ENCODE results near the gene CCM2L.

Gene CCM2L

GRCh38 chr20:31998246-31998645 lies 12.0 kb upstream of the CCM2L start:
- Histone ChIP-seq H3K27me3 (ENCODE audit: control insufficient read depth in 1 of 2, insufficient read depth in 2 of 2, low read length in 2 of 2) (peaks cover 0 to 16% of the 10 kb centered on the region in 2 donors), H3K9me3 (ENCODE audit: low read length) (no peaks in the 10 kb centered on the region), H3K9ac (ENCODE audit: low read length) (no peak overlapping the region), H3K36me3 (ENCODE audit: insufficient read depth, low read length) (no peaks in the 10 kb centered on the region), H3K4me3 (ENCODE audit: low read depth in 1 of 2, low read length in 2 of 2) (no peak overlapping the region), H3K27ac (ENCODE audit: low read depth, low read length) (no peak overlapping the region), H3K4me1 (ENCODE audit: insufficient read depth, low read length) (no peaks in the 10 kb centered on the region)

GRCh38 chr20:32003325-32003724 lies 6.9 kb upstream of the CCM2L start:
- Histone ChIP-seq H3K27me3 (ENCODE audit: control insufficient read depth in 1 of 2, insufficient read depth in 2 of 2, low read length in 2 of 2) (no peaks in the 10 kb centered on the region), H3K9ac (ENCODE audit: low read length) (no peak overlapping the region), H3K4me3 (ENCODE audit: low read depth in 1 of 2, low read length in 2 of 2) (no peak overlapping the region), H3K27ac (ENCODE audit: low read depth, low read length) (no peak overlapping the region), H3K36me3 (ENCODE audit: insufficient read depth, low read length) (no peaks in the 10 kb centered on the region), H3K9me3 (ENCODE audit: low read length) (no peaks in the 10 kb centered on the region), H3K4me1 (ENCODE audit: insufficient read depth, low read length) (no peaks in the 10 kb centered on the region)

GRCh38 chr20:32004963-32005362 lies 5.3 kb upstream of the CCM2L start:
- Histone ChIP-seq H3K9ac (ENCODE audit: low read length) (no peak overlapping the region), H3K27ac (ENCODE audit: low read depth, low read length) (no peak overlapping the region), H3K27me3 (ENCODE audit: control insufficient read depth in 1 of 2, insufficient read depth in 2 of 2, low read length in 2 of 2) (no peaks in the 10 kb centered on the region), H3K36me3 (ENCODE audit: insufficient read depth, low read length) (no peaks in the 10 kb centered on the region), H3K4me1 (ENCODE audit: insufficient read depth, low read length) (no peaks in the 10 kb centered on the region), H3K4me3 (ENCODE audit: low read depth in 1 of 2, low read length in 2 of 2) (no peak overlapping the region), H3K9me3 (ENCODE audit: low read length) (no peaks in the 10 kb centered on the region)

GRCh38 chr20:32006053-32006452 lies 4.2 kb upstream of the CCM2L start:
- H3K27ac ChIP-seq (ENCODE audit: low read depth, low read length), result no peak overlapping the region

DNA sequence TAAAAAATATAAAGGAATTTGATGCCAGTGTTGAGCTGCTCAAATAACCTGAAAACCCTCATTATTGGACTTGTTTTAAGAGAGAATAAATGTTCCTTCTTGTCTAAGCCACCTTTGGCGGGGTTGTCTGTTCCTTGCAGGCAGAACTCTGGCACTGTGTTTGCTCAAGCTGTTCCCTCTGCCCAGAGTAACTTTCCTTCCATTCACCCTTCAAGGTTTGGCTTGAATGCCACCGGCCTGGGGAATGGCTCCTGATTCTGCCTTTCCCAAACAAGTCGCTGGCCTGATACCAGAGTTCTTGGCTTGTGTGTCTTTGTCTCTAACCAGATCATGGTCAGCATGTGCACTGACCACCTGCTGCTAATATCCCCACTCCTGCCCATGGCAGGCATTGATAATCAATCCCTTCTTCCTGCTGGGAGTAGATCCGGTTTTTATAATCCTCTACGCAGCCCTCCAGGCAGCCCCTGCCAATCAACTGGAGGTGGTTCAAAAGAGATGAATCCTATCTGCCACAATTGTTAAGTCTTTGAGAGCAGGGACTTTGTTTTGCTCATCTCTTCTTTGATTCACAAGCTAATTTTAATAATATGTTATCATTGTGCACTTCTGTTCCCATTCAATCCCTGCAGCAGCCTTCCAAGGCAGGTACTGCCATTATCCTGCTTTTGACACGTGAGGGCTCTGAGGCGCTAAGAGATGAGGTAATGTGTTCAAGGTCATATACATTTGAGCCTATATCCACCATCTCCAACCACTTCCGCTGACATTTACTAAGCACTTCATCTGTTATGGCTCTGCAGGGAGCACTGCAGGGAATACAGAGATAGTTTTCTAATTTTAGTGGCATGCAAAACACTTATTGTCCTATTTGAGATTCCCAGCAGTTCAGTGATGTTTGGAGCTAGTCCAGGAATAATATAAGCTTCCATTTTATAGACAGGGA lies 3.1 kb upstream of the CCM2L start:
- no peaks in the 10 kb centered on the region for H3K36me3 ChIP-seq (ENCODE audit: insufficient read depth, low read length)
- H3K27ac ChIP-seq (ENCODE audit: low read depth, low read length), result no peak overlapping the region
- H3K9ac ChIP-seq (ENCODE audit: low read length), result no peak overlapping the region
- no peaks in the 10 kb centered on the region for H3K9me3 ChIP-seq (ENCODE audit: low read length)
- no peaks in the 10 kb centered on the region for H3K27me3 ChIP-seq (ENCODE audit: control insufficient read depth in 1 of 2, insufficient read depth in 2 of 2, low read length in 2 of 2)
- H3K4me3 ChIP-seq (ENCODE audit: low read depth in 1 of 2, low read length in 2 of 2), result no peak overlapping the region
- H3K4me1 ChIP-seq (ENCODE audit: insufficient read depth, low read length), result no peaks in the 10 kb centered on the region

More at GRCh38 chr20:32006053-32006452, 4.2 kb upstream of the CCM2L start:
- H3K9ac ChIP-seq (ENCODE audit: low read length), result no peak overlapping the region
- H3K9me3 ChIP-seq (ENCODE audit: low read length), result no peaks in the 10 kb centered on the region
- no peaks in the 10 kb centered on the region for H3K27me3 ChIP-seq (ENCODE audit: control insufficient read depth in 1 of 2, insufficient read depth in 2 of 2, low read length in 2 of 2)
- no peaks in the 10 kb centered on the region for H3K4me1 ChIP-seq (ENCODE audit: insufficient read depth, low read length)
- H3K4me3 ChIP-seq (ENCODE audit: low read depth in 1 of 2, low read length in 2 of 2), result no peak overlapping the region
- no peaks in the 10 kb centered on the region for H3K36me3 ChIP-seq (ENCODE audit: insufficient read depth, low read length)

- no peaks in the 10 kb centered on the region for H3K36me3 ChIP-seq (ENCODE audit: insufficient read depth, low read length)
- no peaks in the 10 kb centered on the region for H3K9me3 ChIP-seq (ENCODE audit: low read length)
- no peaks in the 10 kb centered on the region for H3K27me3 ChIP-seq (ENCODE audit: control insufficient read depth in 1 of 2, insufficient read depth in 2 of 2, low read length in 2 of 2)
- H3K27ac ChIP-seq (ENCODE audit: low read depth, low read length), result no peak overlapping the region
- no peak overlapping the region for H3K4me3 ChIP-seq (ENCODE audit: low read depth in 1 of 2, low read length in 2 of 2)
- H3K9ac ChIP-seq (ENCODE audit: low read length), result no peak overlapping the region
- no peaks in the 10 kb centered on the region for H3K4me1 ChIP-seq (ENCODE audit: insufficient read depth, low read length)
Observed at GRCh38 chr20:32007787-32008616, 2.2 kb upstream of the CCM2L start.

DNA sequence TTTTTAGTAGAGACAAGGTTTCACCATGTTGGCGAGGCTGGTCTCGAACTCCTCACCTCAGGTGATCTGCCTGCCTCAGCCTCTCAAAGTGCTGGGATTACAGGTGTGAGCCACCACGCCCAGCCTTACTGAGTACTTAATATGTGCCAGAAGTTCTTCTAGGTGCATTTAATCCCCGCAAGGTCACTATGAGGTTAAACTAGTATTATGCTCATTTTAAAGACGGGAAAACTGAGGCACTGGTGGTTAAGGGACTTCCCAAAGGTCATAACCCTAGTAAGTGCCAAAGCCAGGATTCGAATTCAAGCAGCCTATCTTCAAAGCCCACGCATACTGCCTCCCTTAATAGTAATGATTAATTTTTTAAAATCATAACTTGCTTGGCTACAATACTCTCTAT lies 674 bp upstream of the CCM2L start:
- H3K36me3 ChIP-seq (ENCODE audit: insufficient read depth, low read length), result no peaks in the 10 kb centered on the region
- H3K4me1 ChIP-seq (ENCODE audit: insufficient read depth, low read length), result no peaks in the 10 kb centered on the region
- H3K9ac ChIP-seq (ENCODE audit: low read length), result no peak overlapping the region
- no peaks in the 10 kb centered on the region for H3K9me3 ChIP-seq (ENCODE audit: low read length)
- H3K27ac ChIP-seq (ENCODE audit: low read depth, low read length), result no peak overlapping the region
- H3K4me3 ChIP-seq (ENCODE audit: low read depth in 1 of 2, low read length in 2 of 2), result no peak overlapping the region
- H3K27me3 ChIP-seq (ENCODE audit: control insufficient read depth in 1 of 2, insufficient read depth in 2 of 2, low read length in 2 of 2), result peaks cover 0 to 1% of the 10 kb centered on the region in 2 donors

DNA sequence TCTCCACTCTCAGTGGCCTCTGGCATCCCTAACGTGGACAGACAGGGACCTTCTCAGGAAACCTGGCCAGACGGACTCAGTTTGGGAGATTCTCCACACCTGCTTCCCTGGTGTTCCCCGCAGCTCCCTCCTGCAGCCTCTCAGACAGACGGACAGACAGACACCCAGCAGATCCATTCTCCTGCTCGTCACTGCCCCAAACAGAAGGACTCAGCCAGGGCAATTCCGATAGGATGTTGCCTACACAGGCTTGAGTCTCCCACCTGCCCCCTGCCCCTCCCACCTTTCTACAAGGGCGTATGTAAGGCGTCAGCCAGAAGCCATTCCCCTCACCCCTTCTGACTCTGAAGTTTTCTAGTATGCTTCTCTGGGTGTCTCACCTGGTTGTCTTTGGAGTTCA lies 428 bp downstream of the CCM2L start:
- Histone ChIP-seq H3K27ac (ENCODE audit: low read depth, low read length) (no peak overlapping the region), H3K36me3 (ENCODE audit: insufficient read depth, low read length) (no peaks in the 10 kb centered on the region), H3K4me1 (ENCODE audit: insufficient read depth, low read length) (no peaks in the 10 kb centered on the region), H3K9ac (ENCODE audit: low read length) (no peak overlapping the region), H3K27me3 (ENCODE audit: control insufficient read depth in 1 of 2, insufficient read depth in 2 of 2, low read length in 2 of 2) (peaks cover 0 to 8% of the 10 kb centered on the region in 2 donors), H3K9me3 (ENCODE audit: low read length) (no peaks in the 10 kb centered on the region), H3K4me3 (ENCODE audit: low read depth in 1 of 2, low read length in 2 of 2) (no peak overlapping the region)

GRCh38 chr20:32012159-32012688 lies 2.0 kb downstream of the CCM2L start:
- H3K27ac ChIP-seq (ENCODE audit: low read depth, low read length), result no peak overlapping the region
- no peak overlapping the region for H3K9ac ChIP-seq (ENCODE audit: low read length)
- H3K27me3 ChIP-seq (ENCODE audit: control insufficient read depth in 1 of 2, insufficient read depth in 2 of 2, low read length in 2 of 2), result peaks cover under 1 to 10% of the 10 kb centered on the region in 2 donors
- no peaks in the 10 kb centered on the region for H3K9me3 ChIP-seq (ENCODE audit: low read length)
- H3K36me3 ChIP-seq (ENCODE audit: insufficient read depth, low read length), result no peaks in the 10 kb centered on the region
- H3K4me3 ChIP-seq (ENCODE audit: low read depth in 1 of 2, low read length in 2 of 2), result no peak overlapping the region
- H3K4me1 ChIP-seq (ENCODE audit: insufficient read depth, low read length), result no peaks in the 10 kb centered on the region

GRCh38 chr20:32013326-32013725 lies 3.1 kb downstream of the CCM2L start:
- H3K9ac ChIP-seq (ENCODE audit: low read length), result no peak overlapping the region
- H3K27ac ChIP-seq (ENCODE audit: low read depth, low read length), result no peak overlapping the region
- no peaks in the 10 kb centered on the region for H3K4me1 ChIP-seq (ENCODE audit: insufficient read depth, low read length)
- peaks cover 9 to 16% of the 10 kb centered on the region in 2 donors for H3K27me3 ChIP-seq (ENCODE audit: control insufficient read depth in 1 of 2, insufficient read depth in 2 of 2, low read length in 2 of 2)
- H3K36me3 ChIP-seq (ENCODE audit: insufficient read depth, low read length), result no peaks in the 10 kb centered on the region
- no peaks in the 10 kb centered on the region for H3K9me3 ChIP-seq (ENCODE audit: low read length)
- H3K4me3 ChIP-seq (ENCODE audit: low read depth in 1 of 2, low read length in 2 of 2), result no peak overlapping the region

- no peak overlapping the region for H3K9ac ChIP-seq (ENCODE audit: low read length)
- peaks cover 28 to 34% of the 10 kb centered on the region in 2 donors for H3K27me3 ChIP-seq (ENCODE audit: control insufficient read depth in 1 of 2, insufficient read depth in 2 of 2, low read length in 2 of 2)
- H3K4me3 ChIP-seq (ENCODE audit: low read depth in 1 of 2, low read length in 2 of 2), result no peak overlapping the region
- H3K9me3 ChIP-seq (ENCODE audit: low read length), result no peaks in the 10 kb centered on the region
- no peaks in the 10 kb centered on the region for H3K36me3 ChIP-seq (ENCODE audit: insufficient read depth, low read length)
- H3K4me1 ChIP-seq (ENCODE audit: insufficient read depth, low read length), result no peaks in the 10 kb centered on the region
- H3K27ac ChIP-seq (ENCODE audit: low read depth, low read length), result no peak overlapping the region
Observed at GRCh38 chr20:32017711-32018251, 7.5 kb downstream of the CCM2L start.
